A549 (cell line): ENCODE measurements around the gene GNG4.

ENCODE experiments used
- CTCF ChIP-seq: fragments of >200 bp; sonication (Bioruptor Twin); formaldehyde crosslinking; IDR thresholded peaks from 3 replicates; pipeline ENCODE4 v1.5.1; 2016
- EP300 ChIP-seq, 2 experiments: fragments of >200 bp; sonication (Bioruptor Twin); formaldehyde crosslinking; IDR thresholded peaks; 2 replicates in 1 of 2; 3 replicates in 1 of 2; pipeline ENCODE4 v1.6.1; 2016 to 2017
- MAZ ChIP-seq: fragments of 150-350 bp; IDR thresholded peaks from 2 replicates; pipeline ENCODE4 v1.6.1; 2014; ENCODE audit warnings: antibody characterized with exemption, low read depth, low read length, borderline replicate concordance
- NR3C1 ChIP-seq: fragments of >200 bp; sonication (Bioruptor Twin); formaldehyde crosslinking; IDR thresholded peaks from 3 replicates; pipeline ENCODE4 v1.6.1; 2017
- POLR2A ChIP-seq: IDR thresholded peaks from 2 replicates; pipeline ENCODE4 v1.6.1; 2012; ENCODE audit warnings: mild to moderate bottlenecking, low read length
- POLR2AphosphoS2 ChIP-seq: conservative IDR thresholded peaks from 2 replicates; pipeline ENCODE4 v1.6.1; 2012; ENCODE audit warnings: low read length, improper control_type of control experiment, inconsistent platforms
- RFX5 ChIP-seq: fragments of 450-650 bp; IDR thresholded peaks from 2 replicates; pipeline ENCODE4 v1.7.1; 2014; ENCODE audit warnings: antibody characterized with exemption, mild to moderate bottlenecking, moderate library complexity
- TF ChIP-seq, protein P1 (sequence below): fragments of 450-650 bp; IDR thresholded peaks from 2 replicates; pipeline ENCODE4 v1.6.1; 2014; ENCODE audit warnings: antibody characterized with exemption
- TF ChIP-seq, protein P2 (sequence below): IDR thresholded peaks from 2 replicates; pipeline ENCODE4 v1.6.1; 2012

GRCh38 chr1:235622936-235623779 lies 26.4 kb downstream of the GNG4 start:
- TF ChIP-seq POLR2A (no peak), RFX5 (no peak), MAZ (no peak), CTCF (no peak), EP300 (IDR thresholded peaks at IDR 0.05) (no peak), POLR2AphosphoS2 (no peak), NR3C1 (no peak)
- TF ChIP-seq, protein P1, sequence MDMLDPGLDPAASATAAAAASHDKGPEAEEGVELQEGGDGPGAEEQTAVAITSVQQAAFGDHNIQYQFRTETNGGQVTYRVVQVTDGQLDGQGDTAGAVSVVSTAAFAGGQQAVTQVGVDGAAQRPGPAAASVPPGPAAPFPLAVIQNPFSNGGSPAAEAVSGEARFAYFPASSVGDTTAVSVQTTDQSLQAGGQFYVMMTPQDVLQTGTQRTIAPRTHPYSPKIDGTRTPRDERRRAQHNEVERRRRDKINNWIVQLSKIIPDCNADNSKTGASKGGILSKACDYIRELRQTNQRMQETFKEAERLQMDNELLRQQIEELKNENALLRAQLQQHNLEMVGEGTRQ, result no peak
- TF ChIP-seq, protein P2, sequence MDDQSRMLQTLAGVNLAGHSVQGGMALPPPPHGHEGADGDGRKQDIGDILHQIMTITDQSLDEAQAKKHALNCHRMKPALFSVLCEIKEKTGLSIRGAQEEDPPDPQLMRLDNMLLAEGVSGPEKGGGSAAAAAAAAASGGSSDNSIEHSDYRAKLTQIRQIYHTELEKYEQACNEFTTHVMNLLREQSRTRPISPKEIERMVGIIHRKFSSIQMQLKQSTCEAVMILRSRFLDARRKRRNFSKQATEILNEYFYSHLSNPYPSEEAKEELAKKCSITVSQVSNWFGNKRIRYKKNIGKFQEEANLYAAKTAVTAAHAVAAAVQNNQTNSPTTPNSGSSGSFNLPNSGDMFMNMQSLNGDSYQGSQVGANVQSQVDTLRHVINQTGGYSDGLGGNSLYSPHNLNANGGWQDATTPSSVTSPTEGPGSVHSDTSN, result no peak
